Kidney (tissue), 14 donors: ENCODE data around the gene ARSA. TPM values are rescaled to one million over a fixed set of nuclear protein-coding genes. Genes with fewer than 3 reads are reported as not detected.
"Not testable (repeated sequence)": the region's sequence is repeated elsewhere in the genome, so short reads cannot be mapped to it uniquely, and the experiment has no call there.

Experiments
- DNase-seq, 5 donors: peaks; one replicate each; pipeline ENCODE4 v3.0.0-alpha.2; 2013 to 2020
- FAIRE-seq: peaks from 2 replicates; lab custom pipeline; 2012; peaks lifted over from hg19 to GRCh38; lab: Jason Lieb, UNC
- H3K27ac ChIP-seq, 2 donors: one replicate each; pipeline ENCODE4 v1.7.0; 2013; ENCODE audit warnings: low read depth in 2 of 2, low read length in 2 of 2, inconsistent platforms in 1 of 2
- H3K27me3 ChIP-seq: one replicate; pipeline ENCODE4 v1.7.1; 2013; ENCODE audit warnings: low read length, inconsistent platforms; ENCODE audit not compliant: control insufficient read depth, insufficient read depth
- H3K36me3 ChIP-seq, 3 donors: one replicate each; pipeline versions ENCODE4 v1.7.0 to v1.7.1; 2013; ENCODE audit warnings: low read length in 3 of 3, control low read depth in 1 of 3, inconsistent platforms in 1 of 3; ENCODE audit not compliant: insufficient read depth in 3 of 3, control insufficient read depth in 2 of 3
- H3K4me1 ChIP-seq, 3 donors: one replicate each; pipeline versions ENCODE4 v1.7.0 to v1.7.1; 2013; ENCODE audit warnings: low read length in 3 of 3, inconsistent platforms in 1 of 3, low read depth in 1 of 3; ENCODE audit not compliant: control insufficient read depth in 2 of 3, insufficient read depth in 2 of 3
- H3K4me3 ChIP-seq, 3 donors: one replicate each; pipeline versions ENCODE4 v1.7.0 to v1.8.1; 2013; ENCODE audit warnings: low read length in 3 of 3, control low read depth in 1 of 3, inconsistent platforms in 1 of 3
- H3K9ac ChIP-seq, 3 donors: one replicate each; pipeline versions ENCODE4 v1.7.0 to v1.7.1; 2013; ENCODE audit warnings: low read length in 3 of 3, control low read depth in 1 of 3, inconsistent platforms in 1 of 3
- H3K9me3 ChIP-seq, 3 donors: one replicate each; pipeline versions ENCODE4 v1.7.0 to v1.7.1; 2013; ENCODE audit warnings: low read length in 3 of 3, control low read depth in 1 of 3, inconsistent platforms in 1 of 3; ENCODE audit not compliant: control insufficient read depth in 2 of 3, insufficient read depth in 1 of 3
- CTCF ChIP-seq: IDR thresholded peaks from 3 replicates; pipeline ENCODE4 v1.5.1; 2012; ENCODE audit warnings: mild to moderate bottlenecking, moderate library complexity, borderline replicate concordance; ENCODE audit not compliant: insufficient read depth; ENCODE audit errors: extremely low read depth
- intact Hi-C: fragments of 100-400 bp; cut with DNase I; formaldehyde crosslinking; loops from one replicate; pipeline ENCODE4 v1.11.1; 2022
- polyA plus RNA-seq: library from polyadenylated mRNA; stranded (reverse); fragments of 350-450 nt; fragmentation: Illumina TruSeq; extraction: RNeasy Lipid Tissue Mini Kit (QIAGEN cat#74804); gene quantifications from one replicate; pipeline ENCODE4 v1.2.3, GENCODE V29; 2014; ENCODE audit warnings: low read depth, low replicate concordance; ENCODE audit not compliant: insufficient read depth
- total RNA-seq: library from RNA; stranded (reverse); fragmentation: NEBNext Ultra II Directional; extraction: Animal tissue kit (Norgen Biotek cat#: 25700); gene quantifications from one replicate; pipeline ENCODE4 v1.2.1, GENCODE V29; 2021
- donor health status: control.
- donor health status: control.
- donor health status: control.
- donor health status: control.
- donor health status: control.
- donor health status: DM: yes; HTN: yes; CAD: no.
- donor health status: Normal renal cell carcinoma (clear cell type).

The ARSA gene
- total and polyA plus RNA-seq, 2 donors from 2014 or later: 52.8 to 53.0 TPM

GRCh38 chr22:50643021-50643820, 15.3 kb upstream of the ARSA start:
- intact Hi-C loops, H3K4me1 ChIP-seq, DNase-seq, H3K36me3 ChIP-seq, H3K4me3 ChIP-seq, FAIRE-seq, H3K9me3 ChIP-seq, H3K27me3 ChIP-seq, H3K9ac ChIP-seq, H3K27ac ChIP-seq: not testable (repeated sequence)

DNA sequence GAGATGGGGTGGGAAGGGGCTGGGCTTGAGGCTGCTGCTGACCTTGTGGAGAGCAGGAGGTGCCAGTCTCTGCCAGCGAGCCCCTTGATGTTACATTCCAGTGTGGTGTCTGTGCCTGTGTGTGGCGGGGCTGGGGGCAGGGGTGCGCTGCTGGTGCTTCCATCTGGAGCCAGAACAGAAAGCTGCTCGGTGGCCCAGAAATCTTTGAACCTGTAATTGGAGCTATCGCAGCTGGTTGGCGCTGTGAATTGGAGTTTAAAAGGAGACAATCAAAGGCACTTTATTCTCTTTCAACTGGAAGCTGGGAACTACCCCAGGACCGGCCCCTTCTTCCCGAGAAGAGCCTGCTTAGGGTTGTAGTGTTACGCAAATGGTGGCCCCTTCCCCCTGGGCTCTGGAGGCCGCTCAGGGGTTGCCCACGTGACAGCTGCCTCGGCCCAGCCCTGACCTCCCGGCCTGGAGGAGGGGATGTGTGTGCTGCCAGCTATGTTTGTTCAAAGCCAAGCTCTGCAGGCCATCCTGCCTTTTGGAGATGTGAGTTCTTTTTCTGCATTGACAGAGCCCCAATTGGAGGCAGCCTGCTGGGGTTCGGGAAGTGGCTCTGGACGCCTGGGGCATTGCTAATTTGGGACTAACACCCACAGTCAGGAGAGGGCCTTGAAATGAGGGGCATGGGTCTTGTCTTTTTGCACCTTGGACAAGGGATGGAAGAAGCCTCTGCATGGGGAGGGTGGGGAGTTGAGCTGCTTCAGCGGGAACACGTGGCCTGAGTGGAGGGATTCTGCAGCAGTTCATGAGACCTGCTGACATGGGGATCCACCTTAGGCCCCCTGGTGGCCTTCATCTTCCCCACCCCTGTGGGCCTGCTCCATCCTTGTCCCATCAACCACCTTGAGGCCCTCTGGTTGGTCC, 14.0 kb upstream of the ARSA start:
- intact Hi-C loops: no loop called here
- Histone ChIP-seq H3K4me1 (peaks cover 0 to 5% (median 2%) of the 10 kb centered on the region in 3 donors), H3K9me3 (no peaks in the 10 kb centered on the region), H3K4me3 (no peak overlapping the region), H3K27ac (no peak overlapping the region), H3K27me3 (peaks cover 4% of the 10 kb centered on the region), H3K9ac (no peak overlapping the region), H3K36me3 (no peaks in the 10 kb centered on the region)
- DNase-seq: peak in 4 of 5 donors; percentile 73 to 86 (median 82)
- TF ChIP-seq CTCF: peak; percentile 44
- FAIRE-seq: no peak

- DNase-seq (no peak), FAIRE-seq (no peak)
- Histone ChIP-seq H3K27ac (peak overlapping the region in 1 of 2 donors; percentile 20), H3K4me1 (peaks cover 0 to 5% (median 2%) of the 10 kb centered on the region in 3 donors), H3K9ac (no peak overlapping the region), H3K36me3 (no peaks in the 10 kb centered on the region), H3K27me3 (peaks cover 4% of the 10 kb centered on the region), H3K4me3 (no peak overlapping the region), H3K9me3 (no peaks in the 10 kb centered on the region)
- intact Hi-C loops: no loop called here
- TF ChIP-seq CTCF: no peak
These were observed 13.1 kb upstream of the ARSA start for GRCh38 chr22:50640857-50641647.

DNA sequence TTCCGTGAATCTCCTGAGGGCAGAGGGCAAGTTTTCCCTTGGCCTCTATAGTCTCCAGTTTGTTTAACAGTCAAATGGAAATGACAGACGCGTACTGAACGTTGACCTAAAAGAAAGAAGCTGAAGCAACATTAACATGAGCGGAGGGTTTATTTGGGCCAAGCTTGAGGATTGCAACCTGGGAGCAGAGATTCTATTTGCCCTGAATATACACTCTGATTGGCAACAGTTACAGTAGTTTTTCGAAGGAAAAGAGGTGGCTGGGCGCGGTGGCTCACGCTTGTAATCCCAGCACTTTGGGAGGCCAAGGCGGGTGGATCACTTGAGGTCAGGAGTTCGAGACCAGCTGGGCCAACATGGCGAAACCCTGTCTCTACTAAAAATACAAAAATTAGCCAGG, 12.3 kb upstream of the ARSA start:
- not testable (repeated sequence) for FAIRE-seq

More for the DNA sequence above, 12.3 kb upstream of the ARSA start:
- H3K9ac ChIP-seq, H3K36me3 ChIP-seq, H3K27ac ChIP-seq, H3K27me3 ChIP-seq, DNase-seq, H3K4me1 ChIP-seq, intact Hi-C loops, H3K9me3 ChIP-seq, H3K4me3 ChIP-seq: not testable (repeated sequence)
